ENCODE results near the gene PCNX3.

Gene PCNX3

DNA sequence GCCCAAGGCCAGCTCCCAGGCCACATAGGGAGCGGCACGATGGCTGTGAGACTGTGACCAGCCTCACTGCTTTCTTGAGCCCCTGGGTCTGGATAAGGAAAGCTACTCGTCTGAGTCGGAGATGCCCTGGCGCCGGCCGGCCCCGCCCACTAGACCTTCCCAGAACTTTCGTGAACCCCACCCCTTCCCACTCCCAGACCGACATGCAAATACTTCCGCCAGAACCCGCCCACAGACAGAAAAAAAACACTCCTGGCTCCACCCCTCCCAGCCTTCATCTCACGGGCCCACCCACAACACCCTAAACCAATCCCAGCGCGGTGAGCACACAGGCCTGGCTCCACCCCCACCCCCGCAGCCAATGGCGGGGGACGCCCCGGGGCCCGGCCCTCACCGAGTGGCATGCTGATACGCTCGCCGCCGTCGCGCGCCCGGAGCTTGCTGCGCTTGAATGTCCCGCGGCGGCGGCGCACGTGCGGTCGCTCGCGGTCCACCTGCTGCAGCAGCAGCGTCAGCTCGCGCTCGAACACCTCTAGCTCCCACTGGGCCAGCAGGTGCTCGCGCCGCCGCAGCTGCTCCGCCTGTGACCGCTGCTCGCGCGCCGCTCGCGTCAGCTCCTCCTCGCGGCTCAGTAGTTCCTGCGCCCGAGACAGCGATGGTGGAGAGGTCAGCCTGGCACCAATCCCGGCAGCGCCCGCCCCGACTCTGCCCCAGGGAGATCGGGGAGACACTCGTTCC is 8.5 kb upstream of the PCNX3 start:
- peak overlapping the region; percentile 58; the same call in 1 of the 2 replicates for H3K9ac ChIP-seq (ENCODE audit: low read depth, low read length)
- peak overlapping the region; percentile 63; the same call in 1 of the 2 replicates for H3K27ac ChIP-seq (ENCODE audit: low read depth, low read length)
- peaks cover 26% of the 10 kb centered on the region for H3K36me3 ChIP-seq (ENCODE audit: insufficient read depth, low read length)
- H3K27me3 ChIP-seq (ENCODE audit: insufficient read depth, low read length) = no peaks in the 10 kb centered on the region; the same call in 1 of the 2 replicates
- no peaks in the 10 kb centered on the region for H3K9me3 ChIP-seq (ENCODE audit: insufficient read depth, low read depth, low read length)
- WGBS = 3% methylated on average over 67 of the region's 67 CpGs
- H3K4me1 ChIP-seq (ENCODE audit: insufficient read depth, low read length) = no peaks in the 10 kb centered on the region
- H3K4me3 ChIP-seq (ENCODE audit: low read length) = peak overlapping the region; percentile 51

- Histone ChIP-seq H3K4me3 (ENCODE audit: low read length) (peak overlapping the region; percentile 51), H3K27ac (ENCODE audit: low read depth, low read length) (peak overlapping the region; percentile 63; the same call in 1 of the 2 replicates)
- WGBS = 74% methylated on average over 37 of the region's 37 CpGs
Observed at GRCh38 chr11:65607614-65608426, 7.8 kb upstream of the PCNX3 start.

DNA sequence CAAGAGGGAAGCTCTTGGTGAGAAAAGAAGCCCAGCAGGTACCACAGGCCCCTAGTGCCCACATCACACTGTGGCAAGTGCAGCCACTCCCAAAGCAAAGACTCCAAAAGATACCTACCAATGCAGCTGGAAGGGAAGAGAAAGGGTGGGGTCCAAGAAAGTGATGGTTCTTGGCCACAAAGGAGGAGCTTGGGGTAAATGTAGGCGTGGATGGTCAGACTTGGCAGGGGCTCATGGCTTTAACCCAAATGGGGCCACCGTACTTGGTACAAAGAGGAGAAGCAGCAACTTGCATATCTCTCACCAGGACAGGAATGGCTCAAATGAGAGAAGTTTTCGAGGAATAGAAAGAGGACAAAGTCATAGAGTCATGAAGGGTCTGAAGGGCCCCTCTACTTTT is 6.3 kb upstream of the PCNX3 start:
- no peaks in the 10 kb centered on the region for H3K9me3 ChIP-seq (ENCODE audit: insufficient read depth, low read depth, low read length)
- 95% methylated on average over 3 of the region's 3 CpGs for WGBS
- no peak overlapping the region for H3K9ac ChIP-seq (ENCODE audit: low read depth, low read length)
- H3K4me1 ChIP-seq (ENCODE audit: insufficient read depth, low read length) = no peaks in the 10 kb centered on the region
- no peak overlapping the region for H3K4me3 ChIP-seq (ENCODE audit: low read length)
- H3K27me3 ChIP-seq (ENCODE audit: insufficient read depth, low read length) = no peaks in the 10 kb centered on the region; the same call in 1 of the 2 replicates
- no peak overlapping the region for H3K27ac ChIP-seq (ENCODE audit: low read depth, low read length)
- peaks cover 18% of the 10 kb centered on the region for H3K36me3 ChIP-seq (ENCODE audit: insufficient read depth, low read length)

More at GRCh38 chr11:65607614-65608426, 7.8 kb upstream of the PCNX3 start:
- Histone ChIP-seq H3K4me1 (ENCODE audit: insufficient read depth, low read length) (no peaks in the 10 kb centered on the region), H3K9me3 (ENCODE audit: insufficient read depth, low read depth, low read length) (no peaks in the 10 kb centered on the region), H3K27me3 (ENCODE audit: insufficient read depth, low read length) (no peaks in the 10 kb centered on the region; the same call in 1 of the 2 replicates), H3K36me3 (ENCODE audit: insufficient read depth, low read length) (peaks cover 26% of the 10 kb centered on the region), H3K9ac (ENCODE audit: low read depth, low read length) (peak overlapping the region; percentile 58; the same call in 1 of the 2 replicates)

- Histone ChIP-seq H3K27me3 (ENCODE audit: insufficient read depth, low read length) (no peaks in the 10 kb centered on the region), H3K4me3 (ENCODE audit: low read length) (no peak overlapping the region), H3K27ac (ENCODE audit: low read depth, low read length) (no peak overlapping the region), H3K9me3 (ENCODE audit: insufficient read depth, low read depth, low read length) (no peaks in the 10 kb centered on the region), H3K9ac (ENCODE audit: low read depth, low read length) (no peak overlapping the region), H3K36me3 (ENCODE audit: insufficient read depth, low read length) (peaks cover 13% of the 10 kb centered on the region), H3K4me1 (ENCODE audit: insufficient read depth, low read length) (no peaks in the 10 kb centered on the region)
- 92% methylated on average over 5 of the region's 5 CpGs for WGBS
Observed at GRCh38 chr11:65609665-65610064, 5.9 kb upstream of the PCNX3 start.

DNA sequence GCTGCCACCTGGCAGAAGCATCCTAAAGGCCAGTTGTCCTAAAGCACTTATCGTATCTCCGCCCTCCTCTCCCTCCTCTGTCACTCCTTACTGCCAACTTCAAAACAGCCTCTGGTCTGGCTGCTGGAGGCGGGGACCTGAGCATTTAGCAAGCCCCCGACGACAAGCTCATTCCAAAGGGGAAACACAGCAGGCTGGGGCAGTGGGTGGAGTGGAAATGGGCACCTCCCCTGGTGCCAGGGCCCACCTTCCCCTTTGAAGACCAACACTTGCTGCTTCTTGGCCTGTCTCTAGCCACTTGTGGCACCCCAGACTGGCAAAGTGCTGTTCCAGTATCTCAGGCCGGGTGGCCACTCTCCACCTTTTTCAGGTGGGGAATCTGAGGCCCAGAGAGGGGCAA is 5.2 kb upstream of the PCNX3 start:
- Histone ChIP-seq H3K9ac (ENCODE audit: low read depth, low read length) (no peak overlapping the region), H3K4me3 (ENCODE audit: low read length) (no peak overlapping the region), H3K4me1 (ENCODE audit: insufficient read depth, low read length) (no peaks in the 10 kb centered on the region), H3K27ac (ENCODE audit: low read depth, low read length) (no peak overlapping the region), H3K27me3 (ENCODE audit: insufficient read depth, low read length) (no peaks in the 10 kb centered on the region), H3K36me3 (ENCODE audit: insufficient read depth, low read length) (peaks cover 6% of the 10 kb centered on the region), H3K9me3 (ENCODE audit: insufficient read depth, low read depth, low read length) (no peaks in the 10 kb centered on the region)
- 72% methylated on average over 6 of the region's 6 CpGs for WGBS

DNA sequence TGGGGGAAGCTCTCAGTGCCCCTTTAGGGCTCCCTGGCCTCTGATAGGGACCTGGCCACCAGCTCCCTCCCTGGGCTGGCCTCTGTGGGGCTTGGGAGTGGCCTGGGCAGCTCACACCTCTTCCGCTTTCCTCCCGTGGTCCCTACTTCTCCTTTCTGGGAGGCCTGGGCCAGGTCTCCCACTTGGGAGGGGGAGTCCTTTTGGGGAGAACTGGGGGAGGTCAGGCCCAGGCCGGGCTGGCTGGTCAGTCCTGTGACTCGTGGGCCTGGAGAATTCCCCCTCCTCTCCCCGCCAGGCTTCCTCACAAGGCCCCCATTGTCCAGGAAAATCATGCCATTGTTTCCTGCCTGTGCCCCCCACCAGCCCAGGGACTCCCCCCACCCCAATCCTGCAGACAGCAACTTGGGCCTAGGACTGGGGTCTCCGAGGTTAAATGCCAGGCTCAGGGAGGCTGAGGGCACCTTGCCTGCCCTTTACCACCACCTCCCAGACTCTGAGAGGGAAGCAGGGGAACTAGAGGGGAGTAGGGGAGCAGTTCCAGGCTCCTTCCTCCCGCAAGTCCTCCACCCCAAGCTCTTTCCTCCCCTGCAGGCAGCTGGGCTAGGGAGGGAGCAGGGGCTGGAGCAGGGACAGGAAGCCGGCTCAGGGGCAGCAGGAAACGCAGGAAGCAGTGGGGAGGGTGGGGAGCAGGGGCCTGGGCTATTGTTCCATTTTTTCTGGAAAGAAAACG is 4.4 kb upstream of the PCNX3 start:
- Histone ChIP-seq H3K9ac (ENCODE audit: low read depth, low read length) (0 out of 2 replicates have a peak overlapping the region, but pooled peaks have one; percentile 6), H3K4me1 (ENCODE audit: insufficient read depth, low read length) (no peaks in the 10 kb centered on the region)
- WGBS = 74% methylated on average over 8 of the region's 10 CpGs

DNA sequence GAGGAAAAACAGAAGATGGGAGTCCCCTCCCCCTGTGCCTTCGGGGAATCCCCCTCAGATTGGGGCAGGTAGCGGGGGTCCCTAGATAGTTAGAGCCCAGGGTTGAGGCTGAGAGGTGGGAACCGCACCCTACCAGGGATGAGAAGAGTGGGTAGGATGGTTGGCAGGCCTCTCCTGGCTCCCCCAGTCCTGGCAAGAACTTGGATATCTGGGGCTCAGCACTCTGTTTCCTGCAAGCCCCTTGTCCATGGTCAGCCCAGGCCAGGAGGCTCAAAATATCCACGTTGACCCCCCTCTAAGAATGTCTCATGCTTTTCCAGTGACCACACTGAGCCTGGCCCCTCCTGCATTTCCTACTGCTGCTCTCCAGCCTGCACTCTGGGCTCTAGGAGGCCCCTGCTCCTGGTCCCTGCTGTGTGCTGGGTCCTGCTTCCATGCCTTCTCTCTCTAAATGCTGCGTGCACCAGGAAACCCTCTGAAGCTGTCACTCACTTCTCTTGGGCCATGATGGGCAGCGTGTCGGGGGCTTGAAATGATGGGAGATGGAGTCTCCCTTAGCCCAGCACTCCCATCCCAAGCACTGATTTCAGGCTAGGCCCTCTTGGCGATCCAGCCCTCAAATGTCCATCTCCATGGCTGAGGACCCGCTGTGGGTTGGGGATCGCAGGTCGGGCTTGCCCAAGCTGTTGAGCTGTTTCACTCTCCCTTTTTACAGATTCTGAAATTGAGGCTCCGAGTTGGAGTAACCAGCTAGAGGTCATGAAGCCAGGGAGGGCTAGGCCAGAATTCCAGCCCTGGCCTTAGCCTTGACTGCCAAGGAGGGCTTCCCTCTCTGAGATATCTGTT is 3.6 kb upstream of the PCNX3 start:
- Histone ChIP-seq H3K27ac (ENCODE audit: low read depth, low read length) (no peak overlapping the region; the same call in 1 of the 2 replicates), H3K36me3 (ENCODE audit: insufficient read depth, low read length) (peaks cover under 1% of the 10 kb centered on the region), H3K9ac (ENCODE audit: low read depth, low read length) (no peak overlapping the region), H3K4me3 (ENCODE audit: low read length) (no peak overlapping the region), H3K4me1 (ENCODE audit: insufficient read depth, low read length) (0 out of 2 replicates have a peak, but pooled peaks cover 4% of the 10 kb centered on the region), H3K27me3 (ENCODE audit: insufficient read depth, low read length) (no peaks in the 10 kb centered on the region), H3K9me3 (ENCODE audit: insufficient read depth, low read depth, low read length) (no peaks in the 10 kb centered on the region)
- 86% methylated on average over 12 of the region's 12 CpGs for WGBS

More for the DNA sequence above, 4.4 kb upstream of the PCNX3 start:
- no peaks in the 10 kb centered on the region; the same call in 1 of the 2 replicates for H3K36me3 ChIP-seq (ENCODE audit: insufficient read depth, low read length)
- no peaks in the 10 kb centered on the region for H3K27me3 ChIP-seq (ENCODE audit: insufficient read depth, low read length)
- no peak overlapping the region; the same call in 1 of the 2 replicates for H3K27ac ChIP-seq (ENCODE audit: low read depth, low read length)
- H3K9me3 ChIP-seq (ENCODE audit: insufficient read depth, low read depth, low read length) = no peaks in the 10 kb centered on the region
- no peak overlapping the region for H3K4me3 ChIP-seq (ENCODE audit: low read length)

DNA sequence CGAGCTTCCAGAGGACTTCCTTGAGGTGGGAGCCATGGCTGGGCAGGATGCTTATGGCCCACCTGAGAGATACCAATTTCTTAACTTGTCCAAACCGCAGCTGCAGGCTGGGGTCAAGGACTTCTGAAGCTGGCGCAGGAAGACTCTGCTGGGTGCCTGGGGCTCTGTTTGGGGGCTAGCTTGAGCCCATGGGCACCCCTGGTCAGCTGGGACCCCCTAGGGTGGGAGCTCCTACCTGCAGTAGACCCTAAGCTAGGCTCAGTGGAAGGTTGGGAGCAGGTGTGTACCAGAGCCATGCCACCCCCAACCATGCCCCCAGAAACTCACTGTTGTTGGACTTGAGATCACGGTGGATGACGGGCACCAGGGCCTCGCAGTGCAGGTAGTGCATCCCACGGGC is 2.9 kb upstream of the PCNX3 start:
- H3K9me3 ChIP-seq (ENCODE audit: insufficient read depth, low read depth, low read length) = no peaks in the 10 kb centered on the region
- 0 out of 2 replicates have a peak, but pooled peaks cover 4% of the 10 kb centered on the region for H3K4me1 ChIP-seq (ENCODE audit: insufficient read depth, low read length)
- no peaks in the 10 kb centered on the region for H3K27me3 ChIP-seq (ENCODE audit: insufficient read depth, low read length)
- no peak overlapping the region for H3K9ac ChIP-seq (ENCODE audit: low read depth, low read length)
- H3K4me3 ChIP-seq (ENCODE audit: low read length) = peak overlapping the region; percentile 76; the same call in 1 of the 2 replicates
- WGBS = 96% methylated on average over 7 of the region's 7 CpGs
- H3K27ac ChIP-seq (ENCODE audit: low read depth, low read length) = no peak overlapping the region
- peaks cover 8% of the 10 kb centered on the region for H3K36me3 ChIP-seq (ENCODE audit: insufficient read depth, low read length)

GRCh38 chr11:65613091-65613928 is 2.3 kb upstream of the PCNX3 start:
- H3K27me3 ChIP-seq (ENCODE audit: insufficient read depth, low read length) = no peaks in the 10 kb centered on the region
- 0 out of 2 replicates have a peak, but pooled peaks cover 4% of the 10 kb centered on the region for H3K4me1 ChIP-seq (ENCODE audit: insufficient read depth, low read length)
- H3K9me3 ChIP-seq (ENCODE audit: insufficient read depth, low read depth, low read length) = no peaks in the 10 kb centered on the region
- H3K36me3 ChIP-seq (ENCODE audit: insufficient read depth, low read length) = peaks cover 14% of the 10 kb centered on the region
- peak overlapping the region; percentile 93 for H3K27ac ChIP-seq (ENCODE audit: low read depth, low read length)
- H3K4me3 ChIP-seq (ENCODE audit: low read length) = peak overlapping the region; percentile 76
- WGBS = 62% methylated on average over 43 of the region's 43 CpGs
- H3K9ac ChIP-seq (ENCODE audit: low read depth, low read length) = peak overlapping the region; percentile 83

Data from HUES64 (cell line).